HG02852 (cell line): ENCODE data around the gene ARHGAP31.
A peak's percentile ranks its signal among the peaks of the same experiment; 100 is the strongest.
"Not testable (repeated sequence)": the region's sequence is repeated elsewhere in the genome, so short reads cannot be mapped to it uniquely, and the experiment has no call there.

Source experiments
- ATAC-seq: cut with Tn5 transposase; IDR thresholded peaks from one replicate; pipeline ENCODE4 v1.9.1; 2021; ENCODE audit warnings: mild to moderate bottlenecking, moderate library complexity; ENCODE audit not compliant: unreplicated experiment

Gene ARHGAP31

DNA sequence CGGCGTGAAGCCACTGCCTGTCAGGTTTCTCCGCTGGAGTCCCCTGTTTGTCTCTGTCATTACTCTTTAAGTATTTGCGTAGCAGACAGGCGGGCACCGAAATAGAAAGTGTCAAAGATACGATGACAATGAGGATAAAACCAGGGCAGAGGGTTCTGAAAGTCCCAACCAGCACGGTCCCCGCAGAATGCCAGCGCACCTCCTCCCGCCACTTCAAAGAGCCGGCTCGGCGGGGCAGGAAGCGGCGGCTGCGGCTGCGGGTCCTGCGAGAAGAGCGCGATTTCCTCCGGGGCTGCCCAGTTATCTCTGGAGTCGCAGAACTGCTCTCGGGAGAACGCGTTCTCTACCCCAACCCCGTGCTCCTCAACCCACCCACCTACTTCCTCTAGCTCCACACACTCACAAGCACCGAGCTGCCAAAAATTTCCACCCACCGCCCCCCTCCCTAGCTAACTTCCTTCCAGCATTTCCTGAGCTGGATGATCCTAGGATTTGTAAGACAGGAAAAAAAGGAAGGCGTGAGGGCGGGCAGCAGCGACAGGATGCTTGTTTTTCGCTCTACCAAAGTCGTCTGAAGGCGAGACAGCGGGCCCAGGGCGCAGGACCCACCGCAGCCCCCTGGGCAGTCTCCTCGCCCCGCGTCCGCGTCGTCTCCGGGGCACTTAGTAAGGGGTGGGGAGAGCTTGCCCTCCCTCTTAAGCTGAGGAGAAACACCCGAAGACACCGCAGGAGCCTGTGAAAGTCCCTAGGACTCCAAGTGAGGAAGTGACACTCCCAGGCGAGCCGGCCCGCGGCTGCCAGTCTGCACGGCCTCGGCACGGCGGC is at the start of gene ARHGAP31:
TSS of gene ARHGAP31 (plus strand) at position 513 of the 825 bp plus-strand sequence. CDS start 522 bp downstream, outside the sequence.
- ATAC-seq = peak; percentile 68

GRCh38 chr3:119245778-119246177 is 48.4 kb upstream of the ARHGAP31 start:
- ATAC-seq = no peak

DNA sequence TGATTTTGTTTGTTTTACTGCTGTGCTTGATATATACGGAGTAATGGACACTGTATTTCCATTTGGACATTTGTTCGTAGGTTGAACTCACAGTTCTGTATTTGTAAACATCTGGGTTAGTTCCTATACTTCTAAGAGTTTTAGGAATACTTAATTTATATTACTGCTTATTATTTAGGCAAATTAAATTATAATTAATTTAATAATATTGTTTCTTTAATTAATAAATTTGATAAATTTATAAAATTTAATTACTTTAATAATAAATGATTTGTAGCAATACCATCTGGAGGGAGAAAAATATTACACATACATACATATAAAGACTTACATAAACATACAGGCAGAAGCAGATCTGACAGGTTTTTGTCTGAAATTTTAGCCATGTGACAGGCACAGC is 39.0 kb upstream of the ARHGAP31 start:
- no peak for ATAC-seq

GRCh38 chr3:119257111-119257510 is 37.1 kb upstream of the ARHGAP31 start:
- no peak for ATAC-seq

- ATAC-seq = peak; percentile 68
Observed at GRCh38 chr3:119257654-119258410, 36.4 kb upstream of the ARHGAP31 start.

DNA sequence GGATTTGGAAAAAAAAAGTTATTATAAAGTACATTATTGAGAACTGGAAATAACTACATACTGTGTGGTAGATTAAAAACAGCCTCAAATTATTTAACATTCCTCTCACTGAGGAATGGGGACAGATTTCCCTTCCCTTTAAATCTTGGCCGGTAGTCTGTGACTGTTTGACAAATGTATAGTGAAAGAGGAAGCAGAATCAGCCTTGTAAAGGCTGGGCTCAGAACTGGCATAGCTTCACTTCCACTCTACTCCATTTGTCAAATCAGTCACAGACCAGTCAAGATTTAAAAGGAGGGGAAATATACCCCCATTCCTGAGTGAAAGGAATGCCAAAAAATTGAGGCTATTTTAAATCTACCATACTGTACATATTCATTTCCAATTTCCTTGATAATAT is 35.3 kb upstream of the ARHGAP31 start:
- peak; percentile 92 for ATAC-seq

DNA sequence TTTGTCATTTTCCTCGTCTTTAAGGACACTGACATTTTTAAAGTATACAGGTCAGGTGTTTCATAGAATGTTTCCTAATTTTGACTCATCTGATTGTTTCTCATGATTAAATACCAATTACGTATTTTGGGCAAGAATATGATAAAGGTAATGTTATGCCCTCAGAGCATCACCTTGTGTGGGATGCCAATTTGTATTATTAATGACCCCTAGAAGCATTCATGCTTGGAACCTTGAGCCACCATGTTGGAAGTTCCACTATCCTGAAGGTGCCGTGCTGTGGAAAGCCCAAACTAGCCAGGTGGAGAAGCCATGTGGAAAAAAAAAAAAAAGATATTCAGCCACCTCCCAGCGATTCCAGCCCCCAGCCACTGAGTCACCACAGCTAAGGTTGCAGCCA is 34.4 kb upstream of the ARHGAP31 start:
- no peak for ATAC-seq

DNA sequence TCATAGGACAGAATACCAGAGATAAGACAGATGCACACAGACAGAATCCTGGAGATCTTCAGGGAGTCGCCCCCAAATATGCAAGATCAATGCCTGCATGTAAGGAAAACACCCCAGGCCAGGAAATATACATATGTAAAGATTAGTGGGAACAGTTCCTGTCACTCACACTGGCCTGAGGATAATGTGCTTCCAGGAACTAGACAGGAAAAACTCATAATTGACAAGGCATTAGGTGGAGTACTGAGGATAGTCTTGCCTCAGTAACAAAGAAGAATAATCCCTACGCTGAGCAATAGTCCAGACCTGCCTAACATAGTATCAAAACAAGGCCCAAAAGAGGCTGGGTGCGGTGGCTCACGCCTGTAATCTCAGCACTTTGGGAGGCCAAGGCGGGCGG is 33.1 kb upstream of the ARHGAP31 start:
- ATAC-seq = no peak

GRCh38 chr3:119270212-119270611 is 24.0 kb upstream of the ARHGAP31 start:
- ATAC-seq = not testable (repeated sequence)

DNA sequence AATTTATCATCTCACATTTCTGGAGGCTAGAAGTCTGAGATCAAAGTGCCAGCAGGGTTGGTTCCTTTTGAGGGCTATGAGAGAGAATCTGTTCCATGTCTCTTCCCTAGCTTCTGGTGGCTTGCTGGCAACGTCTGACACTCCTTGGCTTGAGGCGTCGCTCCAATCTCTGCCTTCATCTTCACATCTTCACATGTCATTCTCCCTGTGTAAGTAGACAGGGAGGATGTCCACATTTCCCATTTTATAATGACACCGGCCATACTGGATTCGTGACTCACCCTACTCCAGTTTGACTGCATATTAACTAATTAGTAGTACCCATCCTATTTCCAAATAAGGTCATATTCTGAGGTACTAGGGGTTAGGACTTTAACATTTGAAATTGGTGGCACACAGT is 17.5 kb upstream of the ARHGAP31 start:
- ATAC-seq = no peak

GRCh38 chr3:119279101-119279554 is 15.1 kb upstream of the ARHGAP31 start:
- no peak for ATAC-seq

DNA sequence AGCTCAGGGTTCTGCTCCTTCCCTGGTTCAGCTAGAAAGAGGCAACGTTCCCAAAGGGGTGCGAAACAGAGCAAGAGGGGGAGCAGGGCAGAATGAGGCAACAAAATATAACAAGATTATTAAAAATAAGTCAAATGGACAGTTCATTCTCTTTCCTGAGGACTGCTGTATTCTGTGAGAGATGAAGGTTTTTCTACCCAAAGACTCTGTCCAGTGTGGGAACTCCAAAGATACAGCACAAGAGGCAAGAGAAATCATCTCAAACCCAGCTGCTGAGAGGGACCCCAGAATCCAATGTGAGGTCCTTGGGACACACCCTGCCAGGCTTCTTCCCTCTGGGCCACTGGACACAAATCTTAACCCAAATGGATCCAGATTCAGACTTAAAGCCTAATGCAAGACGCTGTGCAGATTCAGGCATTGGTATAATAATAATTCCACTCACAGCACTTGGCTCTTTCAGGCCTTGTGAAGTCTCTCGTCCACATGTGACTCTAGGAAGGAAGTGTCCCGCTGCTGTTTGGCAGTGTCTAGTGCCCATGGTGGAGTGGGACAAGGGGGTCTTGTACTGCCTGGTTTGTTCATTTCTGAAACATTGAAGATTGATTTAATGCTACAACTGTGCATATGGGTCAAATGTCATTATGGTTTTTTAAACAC is 14.5 kb upstream of the ARHGAP31 start:
- no peak for ATAC-seq

DNA sequence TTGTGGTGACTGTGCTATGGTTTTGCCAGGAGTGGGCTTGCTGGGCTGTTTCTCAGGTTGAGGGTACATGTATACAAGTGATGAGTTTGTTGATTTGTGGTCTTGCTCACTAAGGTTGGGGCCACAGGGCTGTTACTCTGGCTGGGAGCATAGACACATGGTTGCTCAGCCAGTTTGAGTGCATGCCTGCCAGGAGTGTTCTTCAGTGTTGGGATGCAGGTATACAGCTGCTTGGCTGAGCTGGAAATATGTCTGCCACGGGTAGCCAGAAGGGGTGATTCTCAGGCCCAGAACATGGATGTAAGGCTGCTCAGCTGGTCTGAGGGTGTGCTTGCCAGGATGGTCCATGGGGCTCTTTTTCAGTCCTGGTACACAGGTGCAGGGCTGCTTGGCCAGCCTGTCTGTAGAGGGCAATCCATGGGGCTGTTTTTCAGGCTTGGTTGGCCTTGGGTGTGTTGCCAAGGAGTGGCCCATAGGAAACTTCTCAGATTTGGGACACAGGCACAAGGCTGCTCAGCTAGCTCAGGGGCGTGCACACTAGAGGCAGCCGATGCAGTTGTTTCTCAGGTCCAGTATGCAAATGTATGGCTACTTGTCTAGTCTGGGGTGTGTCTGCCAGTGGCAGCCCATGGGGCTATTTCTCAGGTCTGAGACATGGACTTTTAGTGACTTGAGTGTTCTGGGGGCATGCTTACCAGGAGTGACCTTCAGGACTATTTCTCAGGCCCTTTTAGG is 5.3 kb upstream of the ARHGAP31 start:
- ATAC-seq = no peak

GRCh38 chr3:119289404-119289770 is 4.8 kb upstream of the ARHGAP31 start:
- no peak for ATAC-seq

DNA sequence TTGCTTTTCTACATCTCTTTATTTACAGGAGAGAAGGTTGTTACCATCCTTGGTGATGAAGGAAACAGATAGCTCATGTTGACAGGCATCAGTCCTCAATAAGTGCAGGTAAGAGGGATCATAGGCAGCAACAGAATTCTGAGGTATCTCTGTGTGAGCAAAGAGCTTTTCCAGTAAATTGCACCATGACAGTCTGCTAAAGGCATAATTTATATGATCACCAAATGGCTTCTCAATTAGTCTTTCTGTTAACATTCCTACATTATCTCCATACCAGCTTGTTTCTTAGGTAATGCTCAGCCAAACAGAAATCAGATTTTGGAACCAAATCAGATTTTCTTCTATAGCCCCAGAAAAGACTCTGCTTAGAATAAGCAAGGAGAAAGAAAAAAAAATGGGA is 3.6 kb upstream of the ARHGAP31 start:
- ATAC-seq = no peak

- ATAC-seq = no peak
Observed at GRCh38 chr3:119291062-119291700, 3.0 kb upstream of the ARHGAP31 start.

- no peak for ATAC-seq
Observed at GRCh38 chr3:119292666-119293065, 1.5 kb upstream of the ARHGAP31 start.

GRCh38 chr3:119293105-119293870 is 895 bp upstream of the ARHGAP31 start:
- no peak for ATAC-seq
